GM18907 (cell line): ENCODE measurements around the gene TNIP1.
A peak's percentile ranks its signal among the peaks of the same experiment; 100 is the strongest.

Experiments
- ATAC-seq: cut with Tn5 transposase; IDR thresholded peaks from one replicate; pipeline ENCODE4 v1.9.1; 2021; ENCODE audit warnings: mild to moderate bottlenecking, moderate library complexity; ENCODE audit not compliant: unreplicated experiment

The TNIP1 gene

DNA sequence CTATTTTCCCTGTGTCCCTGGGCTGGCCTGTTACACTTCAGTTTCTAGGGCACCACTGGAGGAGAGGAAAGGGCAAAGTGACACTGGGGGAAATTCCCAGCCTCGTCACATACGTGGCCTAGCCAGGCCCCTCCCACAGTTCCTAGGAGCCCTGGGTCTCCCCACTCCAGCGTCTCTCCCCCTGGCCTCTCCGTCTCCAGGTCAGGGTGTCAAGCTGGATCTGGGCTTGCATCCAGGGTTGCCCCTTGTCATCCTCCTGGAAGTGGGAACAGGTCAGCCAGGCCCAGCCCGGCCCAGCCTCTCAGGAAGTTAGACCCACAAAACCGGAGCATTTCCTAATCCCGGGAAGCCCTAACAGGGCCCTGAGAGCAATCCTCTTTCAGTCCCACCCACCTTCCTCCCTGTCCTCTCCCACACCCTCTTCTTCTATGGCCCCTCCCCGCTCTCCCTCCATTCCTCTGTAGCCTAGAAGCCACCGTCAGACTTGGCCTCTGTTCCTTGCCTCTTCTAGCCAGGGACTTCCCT lies 4.7 kb upstream of the TNIP1 start:
- no peak for ATAC-seq

DNA sequence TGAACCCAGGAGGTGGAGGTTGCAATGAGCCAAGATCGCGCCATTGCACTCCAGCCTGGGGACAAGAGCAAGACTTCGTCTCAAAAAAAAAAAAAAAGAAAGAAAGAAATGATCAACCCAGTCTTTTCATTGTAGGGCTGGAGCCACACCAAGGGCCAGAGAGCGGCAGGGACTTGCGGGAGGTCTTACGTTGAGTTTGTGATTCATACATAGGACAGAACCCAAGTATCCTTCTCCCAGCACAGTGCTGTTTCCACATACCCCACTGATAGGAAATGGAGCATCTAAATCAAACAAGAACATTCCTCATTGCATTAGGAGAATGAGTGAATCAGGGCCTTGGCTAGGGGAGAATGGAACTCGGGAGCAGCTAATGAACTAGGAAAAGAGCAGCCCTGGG lies 3.5 kb upstream of the TNIP1 start:
- no peak for ATAC-seq

DNA sequence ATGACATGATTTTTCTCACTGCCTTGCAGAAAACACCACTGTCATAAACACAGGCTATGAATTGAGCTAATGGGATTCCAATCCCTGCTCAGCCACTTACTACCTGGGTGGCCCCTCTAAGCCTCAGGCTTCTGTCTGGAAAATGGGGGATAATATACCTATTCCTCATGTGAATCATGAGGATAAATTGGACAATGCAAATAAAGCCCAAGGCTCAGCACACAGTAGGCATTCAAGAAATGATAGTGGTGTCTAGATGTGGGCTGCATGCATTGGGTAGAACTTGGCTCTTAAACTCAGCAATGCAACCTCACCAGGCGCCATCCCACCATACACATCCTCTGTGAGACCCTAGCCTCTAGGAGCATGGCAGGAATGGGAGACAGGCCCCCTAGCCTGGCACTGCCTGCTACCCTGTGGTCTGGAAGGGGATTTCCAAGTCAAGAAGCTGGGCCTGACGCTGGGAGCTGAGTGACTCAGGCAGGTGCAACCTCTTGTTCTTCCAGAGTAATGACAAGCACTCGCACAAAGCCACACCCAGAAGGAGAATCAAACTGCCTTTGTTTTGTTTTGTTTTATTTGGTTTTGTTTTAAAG lies 2.3 kb upstream of the TNIP1 start:
- no peak for ATAC-seq

DNA sequence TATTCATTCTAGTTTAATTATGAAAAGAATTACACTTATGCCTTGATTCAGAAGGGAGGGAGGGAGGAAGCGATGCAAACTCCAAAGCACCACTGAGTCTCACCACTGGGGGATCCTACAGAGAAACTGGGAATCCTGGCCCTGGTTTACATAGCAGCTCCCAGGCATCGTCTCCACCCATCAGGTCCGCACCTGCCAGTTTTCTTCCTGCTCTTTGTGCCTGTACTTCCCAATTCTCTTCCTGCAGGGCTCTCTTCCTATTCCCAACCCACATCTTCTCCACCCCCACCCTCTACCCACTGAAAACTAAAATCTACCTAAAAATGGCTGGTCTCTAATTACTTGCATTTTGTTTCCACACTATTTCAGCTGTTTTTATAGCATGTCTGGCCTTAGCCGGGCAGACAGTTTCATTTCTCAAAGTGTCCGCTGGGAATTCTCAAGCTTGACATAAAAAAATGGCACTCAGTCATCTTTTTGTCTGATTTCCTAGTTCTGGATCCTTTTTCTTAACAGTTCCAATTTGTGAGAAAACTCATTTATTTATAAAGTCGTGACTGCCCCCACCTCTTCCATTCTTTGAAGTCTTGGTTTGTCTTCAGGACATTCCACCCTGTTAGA lies 1.6 kb upstream of the TNIP1 start:
- ATAC-seq, result no peak

DNA sequence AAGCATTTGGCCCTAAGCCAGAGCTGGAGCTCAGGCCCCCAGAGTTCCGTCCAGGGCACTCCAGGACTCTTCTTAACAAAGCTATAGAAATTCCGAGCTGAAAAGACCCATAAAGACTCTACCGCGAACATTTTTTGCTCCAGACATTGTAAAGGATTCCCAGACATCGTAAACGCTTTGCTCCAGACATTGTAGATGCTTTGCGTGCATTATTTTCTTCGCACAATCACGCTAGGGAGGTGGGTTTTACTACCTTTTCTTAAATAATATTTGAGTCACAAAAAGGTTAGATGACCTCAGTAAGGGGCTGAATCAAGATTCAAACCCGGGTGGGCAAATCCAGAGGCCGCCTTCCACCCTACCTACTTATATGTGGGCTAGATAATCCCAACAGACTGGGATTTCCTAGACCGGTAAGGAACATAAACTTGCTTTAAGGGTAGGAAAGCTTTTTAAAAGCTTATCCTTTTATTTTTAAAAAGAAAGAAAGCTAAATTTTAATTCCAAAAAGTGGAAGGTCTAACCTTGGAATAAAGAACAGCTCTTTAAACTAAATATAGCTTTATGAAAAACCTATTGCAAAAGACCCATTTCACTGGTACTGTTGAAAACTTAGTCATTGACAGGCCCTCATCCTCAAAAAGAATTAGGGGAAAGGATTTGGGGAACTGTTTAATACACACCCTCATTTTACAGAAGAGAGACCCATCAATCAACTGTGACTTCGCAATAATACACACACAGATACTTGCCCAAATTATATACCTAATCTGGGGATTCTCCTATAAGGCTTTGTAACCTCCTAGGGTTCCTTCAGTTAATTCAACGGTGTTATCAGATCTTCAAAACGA lies 822 bp upstream of the TNIP1 start:
- no peak for ATAC-seq

DNA sequence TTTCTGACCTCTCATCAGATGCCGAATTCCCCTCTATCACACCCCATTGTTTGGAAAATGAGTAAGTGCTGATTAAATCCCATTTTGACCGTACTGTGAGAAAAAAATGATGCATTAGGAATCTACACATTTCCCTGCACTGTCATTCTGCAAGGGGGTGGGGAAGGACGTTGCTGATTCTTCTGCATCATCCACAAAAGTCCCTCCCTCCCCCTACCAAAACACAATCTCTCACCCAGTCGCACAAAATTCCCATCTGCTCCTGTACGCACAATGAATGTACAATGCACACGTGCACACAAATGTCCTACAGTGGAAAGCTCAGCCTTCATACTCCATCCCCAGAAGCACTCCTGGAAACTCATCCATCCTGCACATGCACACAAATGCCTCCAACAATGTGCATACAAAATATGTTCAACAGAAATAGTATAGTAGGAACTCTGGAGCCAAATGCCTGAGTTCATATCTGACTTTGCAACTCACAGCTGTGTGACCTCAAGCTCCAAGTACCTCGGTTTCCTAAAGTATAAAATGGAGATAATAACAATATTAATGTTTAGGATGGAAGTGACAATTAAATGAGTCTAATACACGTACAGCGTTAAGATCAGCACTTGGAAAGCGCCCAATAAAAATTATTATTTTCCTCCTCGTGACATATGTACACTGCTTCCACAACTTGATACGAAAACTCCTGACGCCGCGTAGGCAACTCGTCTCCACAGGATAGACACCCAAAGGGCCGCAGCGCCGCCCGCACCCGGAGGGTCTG lies 809 bp downstream of the TNIP1 start:
- no peak for ATAC-seq

DNA sequence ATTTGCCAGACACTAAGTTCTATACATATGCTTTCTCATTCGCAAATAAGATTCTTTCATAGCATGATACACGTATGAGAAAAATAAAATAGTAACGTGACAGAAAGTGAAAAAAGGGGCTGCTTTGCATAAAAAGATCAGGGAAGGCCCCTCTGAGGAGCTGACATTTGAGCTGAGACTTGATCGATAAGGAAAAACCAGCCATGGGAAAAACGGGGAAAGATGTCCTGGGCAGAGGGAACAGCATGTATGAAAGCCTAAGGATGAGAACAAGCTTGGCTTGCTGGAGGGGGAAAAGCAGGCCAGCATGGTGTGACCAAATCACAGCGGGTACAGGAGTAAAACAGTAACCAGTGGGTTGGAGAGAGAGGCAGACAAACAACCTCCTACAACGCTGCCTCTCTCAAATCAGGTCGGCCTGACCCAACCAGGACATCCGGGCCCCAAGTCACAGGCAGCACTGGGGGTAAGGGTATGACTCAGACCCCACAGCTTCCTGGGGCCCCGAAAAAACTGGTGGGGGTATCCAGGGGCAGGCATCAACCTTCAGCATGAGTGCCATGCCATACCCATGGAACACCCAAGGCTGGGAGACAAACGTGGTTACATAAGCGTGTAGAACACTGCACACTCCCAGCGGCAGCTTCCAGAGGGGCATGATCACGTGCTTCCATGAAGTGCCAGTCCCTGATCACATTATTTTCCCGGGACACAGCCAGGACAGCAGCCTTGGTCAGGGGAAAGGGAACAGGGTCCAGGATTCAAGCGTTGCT lies 2.2 kb downstream of the TNIP1 start:
- ATAC-seq, result peak; percentile 56

DNA sequence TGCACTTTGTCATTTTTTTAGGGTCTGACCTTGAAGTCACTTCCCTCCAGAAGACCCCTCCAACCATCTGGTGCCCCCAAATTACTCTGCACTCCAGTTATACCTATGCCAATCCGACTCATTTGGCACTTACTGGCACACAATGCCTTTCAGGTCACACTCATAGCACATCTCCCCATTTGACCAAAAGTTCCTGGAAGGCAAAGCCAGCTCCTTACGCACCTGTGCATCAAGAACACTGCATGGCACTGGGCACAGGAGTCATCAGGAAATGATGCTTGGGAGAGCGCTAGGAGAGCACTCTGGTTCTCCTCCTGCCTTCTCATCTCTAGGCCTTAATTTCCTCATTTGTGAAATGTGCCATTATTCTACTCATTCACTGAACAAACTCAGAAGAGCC lies 2.9 kb downstream of the TNIP1 start:
- ATAC-seq, result no peak

DNA sequence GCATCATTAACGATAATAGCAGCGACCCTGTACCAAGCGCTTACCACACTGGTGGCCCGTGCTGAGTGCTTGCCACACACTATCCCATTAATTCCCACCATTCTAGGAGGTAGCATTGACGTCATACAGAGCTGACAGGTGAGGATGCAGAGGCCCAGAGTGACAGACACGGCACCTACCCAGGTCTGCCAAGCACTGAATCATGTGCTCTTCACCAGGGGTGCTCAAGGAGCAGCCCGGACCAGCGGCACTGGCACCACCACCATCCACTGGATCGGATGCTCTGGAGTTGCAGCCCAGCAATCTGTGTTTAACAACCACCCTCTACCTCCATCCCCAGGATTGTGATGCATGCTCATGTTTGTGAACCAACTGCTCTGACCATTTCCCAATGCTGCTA lies 3.4 kb downstream of the TNIP1 start:
- no peak for ATAC-seq

DNA sequence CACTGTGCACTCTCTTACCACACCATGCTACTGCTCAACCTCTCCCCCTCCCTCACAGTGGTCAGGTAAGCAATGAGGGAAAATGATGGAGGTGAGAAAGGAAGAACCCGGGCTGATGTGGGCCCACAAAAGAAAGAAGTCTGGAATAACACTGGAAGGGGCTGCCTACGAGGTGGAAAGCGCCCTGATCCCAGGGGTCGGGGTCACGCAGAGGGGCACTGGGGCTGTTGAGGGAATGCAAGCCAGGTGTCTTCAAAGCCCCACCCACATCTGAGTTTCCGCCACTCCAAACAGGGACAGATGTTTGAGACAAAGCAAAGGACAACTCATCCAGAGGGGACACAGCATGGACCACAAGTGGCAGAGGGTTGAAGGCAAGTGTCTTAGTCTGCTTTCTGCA lies 4.2 kb downstream of the TNIP1 start:
- no peak for ATAC-seq

DNA sequence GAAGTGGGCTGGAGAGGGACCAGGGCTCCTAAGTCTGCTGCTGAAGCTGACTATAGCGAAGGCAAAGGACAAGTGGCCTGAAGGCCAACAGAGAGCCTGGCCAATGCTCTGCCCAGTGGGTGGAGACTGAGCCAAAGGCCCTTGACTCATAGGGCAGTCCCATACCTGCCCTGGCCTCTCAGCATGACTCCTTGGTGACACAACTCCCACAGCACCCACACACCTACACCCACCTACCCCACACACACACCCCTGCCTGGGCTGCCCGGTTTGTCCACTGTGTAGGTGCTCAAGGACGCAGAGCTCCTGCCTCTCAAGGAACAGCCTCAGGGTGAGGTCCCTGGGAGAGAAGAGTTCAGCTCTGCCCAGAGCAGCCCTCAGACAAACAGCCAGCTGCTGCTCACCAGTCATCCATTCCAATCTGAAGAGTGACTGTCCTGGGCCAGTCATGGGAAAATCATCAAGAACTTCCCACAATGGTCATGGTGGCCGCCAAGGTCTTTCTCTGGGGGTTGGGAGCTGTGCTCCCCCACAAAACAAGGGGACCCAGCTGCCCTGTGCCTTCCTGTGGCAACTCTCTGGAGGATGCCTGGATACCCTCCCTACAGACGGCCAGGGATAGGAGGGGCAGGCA lies 5.0 kb downstream of the TNIP1 start:
- no peak for ATAC-seq

DNA sequence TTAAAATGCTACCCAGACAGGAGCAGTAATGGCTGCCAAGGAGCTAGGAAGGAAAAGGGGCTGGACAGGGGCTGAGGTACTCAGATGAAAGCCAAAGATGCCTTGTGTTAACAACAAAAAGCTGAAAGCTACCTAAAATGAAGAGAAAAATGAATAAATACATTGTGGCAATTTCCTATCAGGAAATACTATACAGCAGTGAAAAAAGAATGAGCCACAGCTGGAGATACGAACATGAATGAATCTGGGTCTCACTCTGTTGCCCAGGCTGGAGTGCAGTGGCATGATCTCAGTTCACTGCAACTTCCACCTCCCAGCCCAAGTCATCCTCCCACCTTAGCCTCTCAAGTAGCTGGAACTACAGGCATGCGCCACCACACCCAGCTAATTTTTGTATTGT lies 6.3 kb downstream of the TNIP1 start:
- no peak for ATAC-seq

DNA sequence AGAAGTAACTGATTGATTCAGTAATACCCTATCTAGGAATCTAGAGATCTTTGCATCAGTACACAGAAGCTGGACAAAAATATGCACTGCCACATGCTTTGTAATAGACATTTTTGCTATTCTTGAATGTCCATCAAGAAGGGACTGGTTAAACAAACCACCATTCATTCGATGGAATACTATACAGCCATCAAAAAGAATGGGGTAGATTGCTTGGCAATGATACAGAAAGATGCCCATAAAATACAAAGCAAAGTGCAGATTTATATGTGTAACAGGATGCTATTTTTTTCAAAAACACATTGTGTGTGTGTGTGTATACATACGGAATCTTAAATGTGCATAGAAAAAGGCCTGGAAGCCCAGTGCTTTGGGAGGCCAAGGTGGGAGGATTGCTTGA lies 7.6 kb downstream of the TNIP1 start:
- ATAC-seq, result no peak

DNA sequence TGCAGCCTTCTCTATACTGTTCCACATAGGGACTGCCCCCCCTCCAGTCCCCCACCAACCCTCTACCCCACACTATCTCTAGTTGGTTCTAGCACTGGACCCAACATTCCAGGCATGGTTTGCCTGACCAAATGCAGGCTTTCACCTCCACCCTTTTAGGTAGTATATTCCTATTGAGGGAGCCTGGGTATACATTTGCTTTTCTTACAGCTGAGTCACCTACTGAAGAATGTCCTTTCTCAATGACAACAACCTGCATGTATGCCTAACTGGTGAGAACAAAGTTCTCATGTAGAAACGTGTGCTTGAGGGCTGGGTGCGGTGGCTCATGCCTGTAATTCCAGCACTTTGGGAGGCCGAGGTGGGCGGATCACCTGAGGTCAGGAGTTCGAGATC lies 8.2 kb downstream of the TNIP1 start:
- no peak for ATAC-seq

DNA sequence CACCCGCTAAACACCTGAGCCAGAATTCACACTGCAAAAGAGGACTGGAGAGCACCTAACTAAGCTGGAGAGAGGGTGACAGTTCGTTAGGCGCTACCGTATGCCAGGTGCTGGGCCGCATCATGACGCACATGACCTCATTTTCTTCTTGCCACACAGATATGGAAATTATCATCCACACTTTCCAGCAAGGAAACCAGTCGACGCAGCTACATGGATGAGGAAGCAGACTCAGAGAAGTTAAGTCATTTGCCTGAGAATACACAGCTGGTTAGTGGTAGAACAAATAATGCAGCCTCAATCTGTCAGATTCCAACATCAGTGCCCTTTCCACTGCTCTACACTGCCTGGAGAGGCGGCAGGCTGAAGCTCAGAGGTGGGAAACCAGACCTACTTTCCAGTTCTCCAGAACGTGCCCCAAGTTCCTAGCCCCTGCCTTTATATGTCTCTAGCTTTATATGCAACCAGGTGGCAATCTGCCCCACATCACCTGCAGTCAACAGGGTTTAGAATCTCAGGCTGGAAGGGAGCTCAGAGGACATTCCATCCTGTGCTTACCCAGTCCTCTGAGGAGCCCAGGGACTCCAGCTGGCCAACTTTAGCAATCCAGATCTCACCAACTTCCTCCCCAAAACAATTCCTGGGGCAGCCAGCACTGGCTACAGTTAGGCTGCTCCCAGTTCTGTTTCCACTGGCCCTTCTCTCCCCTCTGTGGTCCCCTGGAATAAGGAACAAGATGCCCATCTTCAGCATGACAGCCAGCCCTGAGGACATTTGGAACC lies 8.8 kb downstream of the TNIP1 start:
- ATAC-seq, result no peak

DNA sequence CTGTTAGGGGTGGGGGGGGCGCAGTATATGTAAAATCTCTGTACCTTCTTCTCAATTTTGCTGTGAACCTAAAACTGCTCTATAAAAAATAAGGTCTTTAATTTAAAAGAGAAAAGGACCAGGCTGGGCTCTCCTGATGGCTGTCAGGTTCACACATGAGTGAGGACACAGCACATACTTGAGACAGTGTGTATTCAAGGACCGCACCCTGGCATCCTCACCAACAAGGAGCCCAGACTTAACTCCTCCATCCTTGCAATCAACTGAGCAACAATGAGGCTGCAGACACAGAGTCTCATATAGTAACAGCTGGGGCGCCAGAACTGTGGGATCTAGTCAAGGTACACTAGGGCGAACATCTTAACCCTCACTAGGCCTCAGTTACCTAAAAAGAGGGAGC lies 9.8 kb downstream of the TNIP1 start:
- ATAC-seq, result no peak

DNA sequence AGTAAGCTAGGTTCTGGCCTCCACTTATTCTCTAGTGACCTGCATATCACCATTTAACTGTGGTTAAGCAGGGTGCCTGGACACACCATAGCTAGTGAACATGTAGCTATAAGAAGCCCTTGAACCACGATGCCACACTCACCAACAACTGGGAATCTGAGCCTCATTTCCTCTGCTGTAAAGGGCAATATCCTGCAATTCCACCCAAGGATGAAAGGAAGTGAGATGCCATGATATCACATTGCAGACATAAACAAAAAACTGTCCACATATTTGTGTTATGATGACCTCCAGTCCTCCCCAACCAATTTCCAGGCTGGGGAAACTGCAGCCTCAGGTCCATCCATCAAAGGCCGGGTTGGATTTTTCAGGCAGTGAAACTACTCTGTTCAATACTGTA lies 10.4 kb downstream of the TNIP1 start:
- ATAC-seq, result no peak

DNA sequence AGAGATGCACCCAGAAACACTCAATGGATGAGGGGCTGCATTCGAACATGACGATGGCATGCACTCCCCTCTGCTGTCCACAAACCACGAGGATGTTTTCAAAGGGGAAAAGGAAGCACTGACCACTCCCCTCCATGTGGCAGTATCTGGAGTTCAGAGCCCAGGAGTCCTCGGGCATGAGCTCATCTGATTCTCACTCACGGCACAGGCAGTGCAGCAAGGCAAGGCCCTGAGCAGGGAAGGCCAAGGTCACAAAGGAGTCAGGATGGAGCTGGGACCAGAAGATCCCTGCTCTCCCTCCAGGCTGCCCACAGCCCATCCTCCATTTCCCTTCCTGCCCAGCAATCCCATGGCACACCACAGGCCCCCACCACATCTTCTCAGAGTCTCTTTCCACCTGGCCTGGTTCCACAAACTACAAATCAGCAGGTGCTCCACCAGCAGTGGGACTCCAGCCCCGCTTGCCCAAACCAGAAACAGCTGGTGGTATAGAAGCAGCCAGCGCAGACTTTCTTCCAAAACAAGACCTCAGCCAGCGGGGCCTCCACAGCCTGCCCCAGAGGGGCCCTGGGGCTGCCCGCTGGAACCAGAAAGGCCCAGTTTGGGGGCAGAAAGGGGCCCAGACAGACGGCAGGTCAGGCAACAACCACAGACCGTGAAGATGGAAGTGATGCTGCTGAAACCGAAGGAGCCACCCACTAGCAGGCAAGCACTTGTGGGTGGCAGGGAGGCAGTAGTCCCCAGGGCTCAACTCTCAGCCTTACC lies 12.2 kb downstream of the TNIP1 start:
- peak; percentile 72 for ATAC-seq
